ENCODE data around the gene PISD.
"Not testable (repeated sequence)": the region's sequence is repeated elsewhere in the genome, so short reads cannot be mapped to it uniquely, and the experiment has no call there.

PISD gene

GRCh38 chr22:31604746-31605705 is 57.0 kb downstream of the PISD start:
- no peak for DNase-seq

GRCh38 chr22:31604137-31604705 is 57.8 kb downstream of the PISD start:
- no peak for DNase-seq

GRCh38 chr22:31603574-31603973 is 58.4 kb downstream of the PISD start:
- DNase-seq: no peak

GRCh38 chr22:31603081-31603525 is 58.9 kb downstream of the PISD start:
- no peak for DNase-seq

- DNase-seq: no peak
These were observed 59.6 kb downstream of the PISD start for GRCh38 chr22:31602259-31602952.

- no peak for DNase-seq
These were observed 66.7 kb downstream of the PISD start for GRCh38 chr22:31595271-31595670.

GRCh38 chr22:31590161-31590560 is 71.9 kb downstream of the PISD start:
- DNase-seq: not testable (repeated sequence)

GRCh38 chr22:31588970-31589675 is 72.9 kb downstream of the PISD start:
- no peak for DNase-seq

- no peak for DNase-seq
These were observed 75.7 kb downstream of the PISD start for GRCh38 chr22:31586137-31586920.

- DNase-seq: peak; percentile 25 to 28
These were observed 76.7 kb downstream of the PISD start for GRCh38 chr22:31585161-31585859.

GRCh38 chr22:31584804-31585160 is 77.2 kb downstream of the PISD start:
- no peak for DNase-seq

GRCh38 chr22:31583861-31584485 is 78.0 kb downstream of the PISD start:
- DNase-seq: no peak

- DNase-seq: no peak
These were observed 82.2 kb downstream of the PISD start for GRCh38 chr22:31579835-31580242.

GRCh38 chr22:31578171-31578570 is 83.8 kb downstream of the PISD start:
- no peak for DNase-seq

- no peak for DNase-seq
These were observed 84.3 kb downstream of the PISD start for GRCh38 chr22:31577711-31578110.

- no peak for DNase-seq
These were observed 86.8 kb downstream of the PISD start for GRCh38 chr22:31575190-31575589.

- no peak for DNase-seq
These were observed 87.9 kb downstream of the PISD start for GRCh38 chr22:31574055-31574670.

GRCh38 chr22:31572939-31573338 is 89.1 kb downstream of the PISD start:
- no peak for DNase-seq

GRCh38 chr22:31569126-31569525 is 92.9 kb downstream of the PISD start:
- DNase-seq: no peak

Measured in stimulated activated CD4-positive, alpha-beta T cell treated with anti-CD3 and anti-CD28 coated beads, Interleukin-2, amount 100 ng/mL, for 24 hours (primary cell).